ENCODE results near the gene UNC80. TPM values are rescaled to one million over a fixed set of nuclear protein-coding genes. Genes with fewer than 3 reads are reported as not detected.

Gene UNC80
- polyA plus RNA-seq, 3 donors from 2014 or later = not detected

DNA sequence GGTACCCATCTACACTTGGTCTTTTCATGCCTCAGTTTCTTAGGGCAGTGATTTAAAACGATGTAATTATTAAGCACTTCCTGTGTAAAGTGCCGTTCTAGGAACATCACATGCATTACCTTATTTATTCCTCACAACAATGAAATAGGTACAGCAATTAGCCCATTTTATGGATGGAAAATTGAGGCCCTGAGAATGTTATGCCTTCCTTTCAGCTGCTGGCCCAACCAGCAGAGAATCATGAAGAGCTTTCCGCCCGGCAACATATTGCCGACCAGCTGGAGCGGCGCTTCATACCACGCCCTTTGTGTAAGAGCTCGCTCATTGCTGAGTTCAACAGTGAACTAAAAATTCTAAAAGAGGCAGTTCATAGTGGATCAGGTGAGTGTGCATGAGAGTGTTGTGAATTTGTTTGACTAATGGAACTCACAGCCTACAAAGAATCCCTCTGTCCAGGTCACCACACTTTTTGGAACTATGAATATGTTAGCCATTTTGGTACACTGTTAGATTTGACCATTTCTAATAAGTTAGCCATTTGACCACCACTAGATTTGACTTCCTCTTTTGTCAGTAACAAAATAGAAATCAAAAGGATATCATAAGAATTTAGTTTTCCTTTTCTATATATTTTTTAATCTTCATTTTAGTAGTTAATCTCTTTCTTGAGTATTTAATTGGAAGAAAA, 205.2 kb downstream of the UNC80 start:
- Mint-ChIP-seq H3K9me3 (no peaks in the 10 kb centered on the region), H3K27me3 (ENCODE audit: low read depth in 3 of 3) (peaks cover 0 to 2% (median 2%) of the 10 kb centered on the region in 3 donors), H3K4me3 (no peak overlapping the region), H3K4me1 (peaks cover 3 to 4% of the 10 kb centered on the region in 2 donors), H3K27ac (no peak overlapping the region), H3K36me3 (no peaks in the 10 kb centered on the region)
- no peak for DNase-seq

GRCh38 chr2:209977386-209978239, 206.0 kb downstream of the UNC80 start:
- H3K9me3 Mint-ChIP-seq = no peaks in the 10 kb centered on the region
- H3K4me3 Mint-ChIP-seq = no peak overlapping the region
- no peak overlapping the region for H3K27ac Mint-ChIP-seq
- no peaks in the 10 kb centered on the region for H3K36me3 Mint-ChIP-seq
- peak; percentile 40 to 50 (median 46) for DNase-seq
- H3K4me1 Mint-ChIP-seq = peaks cover 3 to 4% of the 10 kb centered on the region in 2 donors
- peaks cover 0 to 2% (median 2%) of the 10 kb centered on the region in 3 donors for H3K27me3 Mint-ChIP-seq (ENCODE audit: low read depth in 3 of 3)

- H3K27me3 Mint-ChIP-seq (ENCODE audit: low read depth in 3 of 3) = peaks cover 1 to 5% (median 2%) of the 10 kb centered on the region in 3 donors
- H3K36me3 Mint-ChIP-seq = no peaks in the 10 kb centered on the region
- H3K4me1 Mint-ChIP-seq = peaks cover 0 to 3% of the 10 kb centered on the region in 2 donors
These were observed 212.7 kb downstream of the UNC80 start for GRCh38 chr2:209984291-209984690.

GRCh38 chr2:209985874-209986273, 214.2 kb downstream of the UNC80 start:
- H3K4me3 Mint-ChIP-seq = no peak overlapping the region
- H3K4me1 Mint-ChIP-seq = peaks cover 0 to 3% of the 10 kb centered on the region in 2 donors
- H3K27ac Mint-ChIP-seq = peak overlapping the region in 1 of 6 donors; percentile 25
- H3K36me3 Mint-ChIP-seq = no peaks in the 10 kb centered on the region
- no peak for DNase-seq
- no peaks in the 10 kb centered on the region for H3K9me3 Mint-ChIP-seq
- H3K27me3 Mint-ChIP-seq (ENCODE audit: low read depth in 3 of 3) = peaks cover 0 to 8% (median 1%) of the 10 kb centered on the region in 3 donors

More at GRCh38 chr2:209984291-209984690, 212.7 kb downstream of the UNC80 start:
- Mint-ChIP-seq H3K4me3 (no peak overlapping the region), H3K27ac (no peak overlapping the region), H3K9me3 (no peaks in the 10 kb centered on the region)
- DNase-seq = no peak

- Mint-ChIP-seq H3K4me1 (peaks cover 0 to 3% of the 10 kb centered on the region in 2 donors), H3K9me3 (no peaks in the 10 kb centered on the region)
- no peak for DNase-seq
These were observed 214.8 kb downstream of the UNC80 start for GRCh38 chr2:209986415-209986814.

GRCh38 chr2:209988010-209988409, 216.4 kb downstream of the UNC80 start:
- H3K9me3 Mint-ChIP-seq = no peaks in the 10 kb centered on the region
- peaks cover 0 to 3% of the 10 kb centered on the region in 2 donors for H3K4me1 Mint-ChIP-seq
- peaks cover 0 to 8% (median 1%) of the 10 kb centered on the region in 3 donors for H3K27me3 Mint-ChIP-seq (ENCODE audit: low read depth in 3 of 3)
- no peaks in the 10 kb centered on the region for H3K36me3 Mint-ChIP-seq
- no peak for DNase-seq
- no peak overlapping the region for H3K27ac Mint-ChIP-seq
- H3K4me3 Mint-ChIP-seq = no peak overlapping the region

More at GRCh38 chr2:209986415-209986814, 214.8 kb downstream of the UNC80 start:
- H3K36me3 Mint-ChIP-seq = no peaks in the 10 kb centered on the region
- no peak overlapping the region for H3K4me3 Mint-ChIP-seq
- peaks cover 0 to 8% (median 1%) of the 10 kb centered on the region in 3 donors for H3K27me3 Mint-ChIP-seq (ENCODE audit: low read depth in 3 of 3)
- H3K27ac Mint-ChIP-seq = no peak overlapping the region

GRCh38 chr2:209990838-209991237, 219.2 kb downstream of the UNC80 start:
- Mint-ChIP-seq H3K4me3 (no peak overlapping the region), H3K9me3 (no peaks in the 10 kb centered on the region), H3K36me3 (no peaks in the 10 kb centered on the region), H3K27ac (no peak overlapping the region), H3K27me3 (ENCODE audit: low read depth in 3 of 3) (peaks cover 0 to 4% (median 1%) of the 10 kb centered on the region in 3 donors), H3K4me1 (peaks cover 0 to 1% of the 10 kb centered on the region in 2 donors)
- no peak for DNase-seq

GRCh38 chr2:209993968-209994367, 222.3 kb downstream of the UNC80 start:
- no peak for DNase-seq
- Mint-ChIP-seq H3K36me3 (no peaks in the 10 kb centered on the region), H3K27me3 (ENCODE audit: low read depth in 3 of 3) (peaks cover 0 to 2% (median 1%) of the 10 kb centered on the region in 3 donors), H3K4me1 (no peaks in the 10 kb centered on the region), H3K27ac (no peak overlapping the region), H3K9me3 (no peaks in the 10 kb centered on the region), H3K4me3 (no peak overlapping the region)

GRCh38 chr2:209998596-209998995, 227.0 kb downstream of the UNC80 start:
- Mint-ChIP-seq H3K27ac (no peak overlapping the region), H3K4me3 (no peak overlapping the region), H3K4me1 (peaks cover 24 to 37% of the 10 kb centered on the region in 2 donors)

DNA sequence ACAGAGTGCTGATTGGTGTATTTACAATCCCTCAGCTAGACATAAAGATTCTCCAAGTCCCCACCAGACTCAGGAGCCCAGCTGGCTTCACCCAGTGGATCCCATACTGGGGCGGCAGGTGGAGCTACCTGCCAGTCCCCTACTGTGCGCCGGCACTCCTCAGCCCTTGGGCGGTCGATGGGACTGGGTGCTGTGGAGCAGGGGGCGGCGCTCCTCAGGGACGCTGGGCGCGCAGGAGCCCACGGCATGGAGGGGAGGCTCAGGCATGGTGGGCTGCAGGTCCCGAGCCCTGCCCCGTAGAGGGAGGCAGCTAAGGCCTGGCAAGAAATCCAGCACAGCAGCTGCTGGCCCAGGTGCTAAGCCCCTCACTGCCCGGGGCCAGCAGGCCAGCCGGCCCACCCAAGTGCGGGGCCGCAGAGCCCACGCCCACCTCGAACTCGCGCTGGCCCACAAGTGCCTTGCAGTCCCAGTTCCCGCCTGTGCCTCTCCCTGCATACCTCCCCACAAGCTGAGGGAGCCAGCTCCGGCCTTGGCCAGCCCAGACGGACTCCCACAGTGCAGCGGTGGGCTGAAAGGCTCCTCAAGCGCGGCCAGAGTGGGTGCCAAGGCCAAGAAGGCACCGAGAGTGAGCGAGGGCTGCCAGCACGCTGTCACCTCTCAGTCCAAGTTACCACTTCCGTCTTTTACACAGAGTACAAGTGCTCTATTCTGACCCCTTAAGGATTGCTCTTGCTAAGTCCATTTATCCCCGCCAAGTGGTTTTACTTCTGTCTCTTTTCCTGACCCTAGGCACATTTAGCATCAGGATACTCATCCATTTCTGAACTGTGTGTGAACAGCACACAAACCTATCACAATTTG, 229.1 kb downstream of the UNC80 start:
- Mint-ChIP-seq H3K4me1 (peaks cover 43 to 58% of the 10 kb centered on the region in 2 donors), H3K4me3 (peak overlapping the region in 3 of 5 donors; percentile 42 to 50 (median 42)), H3K27ac (peak overlapping the region in 3 of 6 donors; percentile 28 to 64 (median 44)), H3K36me3 (peaks cover 0 to 6% (median 4%) of the 10 kb centered on the region in 3 donors), H3K27me3 (ENCODE audit: low read depth in 3 of 3) (peaks cover 3 to 10% (median 6%) of the 10 kb centered on the region in 3 donors), H3K9me3 (no peaks in the 10 kb centered on the region)
- no peak for DNase-seq

More at GRCh38 chr2:209998596-209998995, 227.0 kb downstream of the UNC80 start:
- Mint-ChIP-seq H3K9me3 (no peaks in the 10 kb centered on the region), H3K27me3 (ENCODE audit: low read depth in 3 of 3) (peaks cover 3 to 10% (median 6%) of the 10 kb centered on the region in 3 donors), H3K36me3 (no peaks in the 10 kb centered on the region)
- DNase-seq = no peak

DNA sequence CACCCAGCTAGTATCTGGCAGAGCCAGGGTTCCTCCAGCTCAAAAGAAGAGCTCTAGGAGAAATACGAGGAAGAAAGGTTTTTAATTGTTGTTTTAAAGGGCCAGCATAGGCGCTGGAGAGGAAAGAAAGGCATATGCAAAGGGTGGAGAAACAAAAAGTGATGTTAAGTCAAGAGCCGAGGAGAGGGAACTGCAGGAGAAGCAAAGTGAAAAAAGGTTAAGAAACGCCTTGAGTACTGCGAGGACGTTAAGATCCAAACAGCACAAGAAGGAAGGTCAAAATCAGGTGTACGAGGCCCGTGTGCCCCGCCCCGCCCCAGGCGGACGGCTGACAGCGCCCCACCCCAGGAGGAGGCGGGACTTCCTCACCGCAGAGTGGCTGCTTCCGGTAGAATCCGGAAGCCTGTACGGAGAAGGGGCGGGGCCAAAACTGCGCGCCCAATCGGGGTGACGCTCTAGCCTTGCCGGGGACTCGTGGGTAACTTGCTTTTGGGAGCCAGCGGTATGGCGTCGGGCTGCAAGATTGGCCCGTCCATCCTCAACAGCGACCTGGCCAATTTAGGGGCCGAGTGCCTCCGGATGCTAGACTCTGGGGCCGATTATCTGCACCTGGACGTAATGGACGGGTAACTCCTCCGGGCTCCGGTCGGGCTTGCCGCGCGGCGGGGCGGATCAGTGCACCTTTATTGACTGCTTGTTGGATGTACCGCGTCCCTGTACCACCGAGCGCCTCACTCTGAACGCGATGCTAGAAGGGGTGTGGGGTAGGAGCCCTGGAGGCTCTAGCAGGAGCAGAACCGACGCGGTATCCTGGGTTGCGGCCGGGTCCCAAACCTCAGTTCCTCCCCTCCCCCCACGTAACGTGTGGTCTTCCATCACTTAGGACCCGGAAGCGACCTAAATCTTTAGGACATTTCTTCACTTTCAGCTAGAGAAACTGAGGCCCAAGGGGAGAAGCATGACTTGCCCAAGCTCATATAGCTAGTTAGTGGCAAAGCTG, 230.8 kb downstream of the UNC80 start, which contains the start of gene RPE:
Gene RPE, plus strand, starts transcription at position 481 of the 1,000 bp plus-strand sequence. Its CDS starts 24 bp downstream, at position 505.
- peaks cover 3 to 10% (median 6%) of the 10 kb centered on the region in 3 donors for H3K27me3 Mint-ChIP-seq (ENCODE audit: low read depth in 3 of 3)
- H3K4me1 Mint-ChIP-seq = peaks cover 60 to 76% of the 10 kb centered on the region in 2 donors
- peak within 1 kb of the TSS; percentile 81 to 97 (median 94) for H3K27ac Mint-ChIP-seq
- peaks cover 0 to 8% (median 4%) of the 10 kb centered on the region in 3 donors for H3K36me3 Mint-ChIP-seq
- H3K9me3 Mint-ChIP-seq = no peaks in the 10 kb centered on the region
- H3K4me3 Mint-ChIP-seq = peak within 1 kb of the TSS; percentile 92 to 99 (median 97)
- DNase-seq = peak; percentile 95 to 96 (median 96)

- Mint-ChIP-seq H3K27ac (peak overlapping the region; percentile 81 to 97 (median 94)), H3K36me3 (peaks cover 0 to 14% (median 4%) of the 10 kb centered on the region in 3 donors), H3K4me1 (peaks cover 69 to 84% of the 10 kb centered on the region in 2 donors), H3K4me3 (peak overlapping the region; percentile 92 to 99 (median 97)), H3K27me3 (ENCODE audit: low read depth in 3 of 3) (peaks cover 3 to 10% (median 6%) of the 10 kb centered on the region in 3 donors), H3K9me3 (no peaks in the 10 kb centered on the region)
- no peak for DNase-seq
These were observed 231.7 kb downstream of the UNC80 start for GRCh38 chr2:210003359-210003758.

Data from immature natural killer cell (primary cell).